GM21423 (cell line): ENCODE measurements around the gene LY6G6F.

Experiments
- ATAC-seq: cut with Tn5 transposase; IDR thresholded peaks from one replicate; pipeline ENCODE4 v1.9.1; 2021; ENCODE audit warnings: mild to moderate bottlenecking, moderate library complexity; ENCODE audit not compliant: unreplicated experiment

The LY6G6F gene

GRCh38 chr6:31676322-31676903 is 30.3 kb upstream of the LY6G6F start:
- no peak for ATAC-seq

GRCh38 chr6:31676904-31677303 is 29.8 kb upstream of the LY6G6F start:
- ATAC-seq = no peak

GRCh38 chr6:31677955-31678354 is 28.7 kb upstream of the LY6G6F start:
- ATAC-seq = no peak

GRCh38 chr6:31680226-31681134 is 26.2 kb upstream of the LY6G6F start, which contains the start of gene LY6G5C:
LY6G5C (minus strand) TSS chr6:31681067; CDS start chr6:31680373, 694 bp downstream.
- ATAC-seq = no peak

GRCh38 chr6:31681135-31681671 is 25.5 kb upstream of the LY6G6F start:
- no peak for ATAC-seq

GRCh38 chr6:31683591-31683990 is 23.1 kb upstream of the LY6G6F start:
- ATAC-seq = no peak

- ATAC-seq = no peak
Observed at GRCh38 chr6:31686483-31686882, 20.2 kb upstream of the LY6G6F start.

GRCh38 chr6:31687321-31687720 is 19.3 kb upstream of the LY6G6F start:
- no peak for ATAC-seq

- no peak for ATAC-seq
Observed at GRCh38 chr6:31687860-31688693, 18.6 kb upstream of the LY6G6F start.

GRCh38 chr6:31689249-31690110 is 17.2 kb upstream of the LY6G6F start:
- no peak for ATAC-seq

GRCh38 chr6:31690231-31691077 is 16.2 kb upstream of the LY6G6F start:
- no peak for ATAC-seq

GRCh38 chr6:31691078-31691463 is 15.6 kb upstream of the LY6G6F start:
- no peak for ATAC-seq

GRCh38 chr6:31691564-31692108 is 15.0 kb upstream of the LY6G6F start:
- ATAC-seq = no peak

- ATAC-seq = no peak
Observed at GRCh38 chr6:31692353-31692752, 14.3 kb upstream of the LY6G6F start.

- no peak for ATAC-seq
Observed at GRCh38 chr6:31692886-31693285, 13.8 kb upstream of the LY6G6F start.

- no peak for ATAC-seq
Observed at GRCh38 chr6:31693535-31693934, 13.1 kb upstream of the LY6G6F start.

GRCh38 chr6:31697555-31697954 is 9.1 kb upstream of the LY6G6F start:
- ATAC-seq = no peak

GRCh38 chr6:31700740-31701401 is 5.8 kb upstream of the LY6G6F start:
- ATAC-seq = no peak
